ENCODE data around the gene CHKB.
A peak's percentile ranks its signal among the peaks of the same experiment; 100 is the strongest.
"Not testable (repeated sequence)": the region's sequence is repeated elsewhere in the genome, so short reads cannot be mapped to it uniquely, and the experiment has no call there.

The CHKB gene

GRCh38 chr22:50582493-50583293, at the start of gene CHKB:
Gene CHKB (minus strand): TSS chr22:50582849. CDS start chr22:50582781, 68 bp downstream.
- peak; percentile 97 for DNase-seq

GRCh38 chr22:50630376-50630775, 47.7 kb upstream of the CHKB start:
- peak; percentile 65 for DNase-seq

DNA sequence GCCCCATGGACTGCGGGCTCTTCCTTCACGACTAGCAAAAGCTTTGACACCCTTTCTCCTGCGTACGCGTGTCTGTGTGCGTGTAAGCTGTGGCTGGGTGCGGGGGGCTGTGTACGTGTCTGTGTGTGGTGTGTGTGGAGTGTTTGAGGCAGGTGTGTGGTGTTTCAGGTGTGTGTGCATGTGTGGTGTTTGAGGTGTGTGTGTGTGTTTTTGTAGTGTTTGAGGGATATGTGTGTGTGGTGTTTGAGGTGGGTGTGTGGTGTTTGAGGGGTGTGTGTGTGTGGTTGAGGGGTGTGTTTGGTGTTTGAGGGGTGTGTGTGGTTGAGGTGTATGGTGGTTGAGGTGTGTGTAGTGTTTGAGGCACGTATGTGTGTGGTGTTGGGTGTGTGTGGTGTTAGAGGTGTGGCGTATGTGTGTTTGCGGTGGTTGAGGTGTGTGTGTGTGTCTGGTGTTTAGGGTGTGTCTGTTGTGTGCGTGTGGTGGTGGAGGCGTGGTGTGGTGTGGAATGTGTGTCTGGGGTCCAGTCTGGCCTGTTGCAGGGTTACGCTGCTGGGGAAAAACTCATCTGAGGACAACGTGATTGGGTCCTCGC, 46.0 kb upstream of the CHKB start:
- no peak for DNase-seq

DNA sequence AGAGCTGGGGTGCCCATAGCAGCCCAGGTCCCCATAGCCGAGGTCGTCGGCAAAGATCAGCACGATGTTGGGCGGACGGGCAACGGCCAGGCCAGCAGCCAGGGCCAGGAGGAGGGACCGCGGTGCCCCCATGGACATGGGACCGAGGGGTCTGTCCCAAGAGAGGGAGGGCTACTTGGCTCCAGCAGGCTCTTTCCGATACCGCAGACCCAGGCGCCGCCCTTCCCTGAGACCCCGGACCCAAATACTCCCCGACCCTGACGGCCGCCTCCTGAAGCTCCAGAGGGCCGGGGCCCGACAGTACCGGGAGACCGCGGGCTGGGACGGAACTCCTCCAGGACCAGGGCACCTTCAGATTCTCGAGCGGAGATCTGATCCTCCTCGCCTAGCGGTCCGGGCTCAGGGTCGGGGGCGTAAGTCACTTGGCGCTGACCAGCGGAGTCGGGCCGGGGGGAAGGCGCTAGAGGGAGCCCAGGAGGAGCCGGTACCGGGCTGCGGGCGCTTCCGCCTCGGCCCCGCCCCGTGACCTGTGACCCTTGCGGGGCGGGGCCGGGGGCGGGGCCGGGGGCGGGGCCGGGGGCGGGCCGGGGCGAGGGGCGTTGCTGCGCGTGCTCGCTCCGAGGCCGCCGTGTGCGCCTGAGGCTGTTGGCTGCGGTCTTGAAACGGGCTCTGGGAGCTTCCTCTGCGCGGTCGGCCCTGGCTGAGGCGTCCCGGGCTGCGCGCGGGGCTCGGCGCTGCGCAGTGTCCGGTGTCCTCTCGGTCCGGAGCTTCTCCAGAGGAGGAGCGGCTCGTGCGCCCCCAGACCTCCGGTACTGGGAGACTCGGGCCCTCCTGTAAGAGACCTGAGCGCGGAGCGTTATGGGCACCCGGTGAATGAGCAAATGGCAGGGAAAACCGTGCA, 45.2 kb upstream of the CHKB start, which contains the start of gene ARSA:
Gene ARSA, minus strand, starts transcription at position 511 of the 901 bp plus-strand sequence. Its CDS starts 373 bp downstream, at position 138.
- DNase-seq, result peak; percentile 78

GRCh38 chr22:50626850-50627641, 44.4 kb upstream of the CHKB start:
- DNase-seq, result no peak

DNA sequence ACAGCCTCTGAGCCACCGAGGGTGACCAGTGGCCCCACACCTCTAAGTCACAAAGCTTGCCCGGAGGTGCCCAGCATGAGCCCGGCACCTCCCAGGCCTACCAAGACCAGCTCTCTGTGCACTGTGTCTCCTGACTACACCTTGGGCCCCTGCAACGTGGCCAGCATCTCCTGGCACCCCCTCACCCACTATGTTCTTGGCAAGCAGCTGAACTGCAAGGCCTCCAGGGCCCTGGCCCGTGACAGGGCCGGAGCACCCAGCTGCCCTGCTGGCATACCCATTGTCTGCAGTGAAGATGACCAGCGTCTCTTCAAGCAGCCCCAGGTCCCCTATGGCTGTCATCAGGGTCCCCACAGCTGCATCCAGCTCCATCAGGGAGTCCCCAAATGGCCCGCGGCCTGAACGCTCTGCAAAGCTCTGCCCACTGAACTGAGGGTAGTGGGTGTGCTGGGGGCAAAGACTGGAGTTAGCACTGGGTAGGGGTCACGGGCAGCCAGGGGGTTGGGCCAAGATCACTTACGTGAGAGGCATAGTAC, 43.7 kb upstream of the CHKB start:
- DNase-seq, result no peak

DNA sequence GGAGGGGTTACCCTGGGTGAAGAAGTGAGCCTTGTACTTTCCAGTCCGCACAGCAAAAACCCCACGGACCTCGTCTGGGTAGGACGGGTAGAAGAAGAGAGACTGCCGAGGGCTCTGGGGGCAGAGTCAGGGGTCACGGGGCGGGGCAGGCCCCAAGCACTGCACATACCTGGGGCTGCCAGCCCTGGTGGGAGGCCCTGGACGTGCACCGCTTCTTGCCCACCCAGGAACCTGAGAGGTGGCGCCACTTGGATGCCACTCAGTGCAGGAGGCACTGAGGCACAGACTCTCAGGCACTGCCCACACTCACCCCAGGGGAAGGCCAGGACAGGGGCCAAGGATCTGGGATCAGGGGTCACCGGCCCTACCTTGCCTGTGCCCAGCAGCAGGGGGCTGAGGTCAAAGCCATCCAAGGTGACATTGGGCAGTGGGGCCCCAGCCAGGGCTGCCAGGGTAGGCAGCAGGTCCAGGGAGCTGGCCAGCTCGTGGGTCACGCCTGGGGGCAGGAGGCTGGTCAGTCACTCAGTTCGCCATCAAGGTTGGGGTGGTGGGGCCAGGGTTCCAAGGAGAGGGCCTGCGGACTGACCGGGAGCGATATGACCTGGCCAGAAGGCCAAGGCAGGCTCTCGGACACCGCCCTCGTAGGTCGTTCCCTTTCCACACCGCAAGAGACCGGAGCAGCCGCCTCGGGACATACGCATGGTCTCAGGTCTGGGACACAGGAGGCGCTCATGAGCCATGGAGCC, 43.1 kb upstream of the CHKB start:
- no peak for DNase-seq

DNA sequence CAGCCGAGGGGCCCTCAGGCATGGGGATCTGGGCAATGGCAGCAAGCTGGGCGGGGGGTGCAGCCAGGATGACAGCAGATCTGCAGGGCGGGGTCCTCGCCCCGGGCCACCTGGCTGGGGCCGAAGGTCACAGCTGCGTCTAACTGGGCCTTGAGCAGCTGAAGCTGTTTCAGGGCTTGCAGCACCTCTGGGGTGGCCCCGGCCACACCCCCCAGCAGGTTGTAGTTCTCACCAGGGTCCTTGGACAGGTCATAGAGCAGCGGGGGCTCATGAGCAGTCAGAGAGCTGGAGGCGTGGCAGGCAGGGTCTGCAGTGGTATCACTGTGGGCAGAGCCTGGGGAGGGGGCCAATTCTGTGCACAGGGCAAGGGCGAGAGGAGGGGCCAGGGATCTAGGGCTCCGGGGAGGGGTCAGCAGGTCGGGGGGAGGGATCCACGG, 42.5 kb upstream of the CHKB start:
- no peak for DNase-seq

DNA sequence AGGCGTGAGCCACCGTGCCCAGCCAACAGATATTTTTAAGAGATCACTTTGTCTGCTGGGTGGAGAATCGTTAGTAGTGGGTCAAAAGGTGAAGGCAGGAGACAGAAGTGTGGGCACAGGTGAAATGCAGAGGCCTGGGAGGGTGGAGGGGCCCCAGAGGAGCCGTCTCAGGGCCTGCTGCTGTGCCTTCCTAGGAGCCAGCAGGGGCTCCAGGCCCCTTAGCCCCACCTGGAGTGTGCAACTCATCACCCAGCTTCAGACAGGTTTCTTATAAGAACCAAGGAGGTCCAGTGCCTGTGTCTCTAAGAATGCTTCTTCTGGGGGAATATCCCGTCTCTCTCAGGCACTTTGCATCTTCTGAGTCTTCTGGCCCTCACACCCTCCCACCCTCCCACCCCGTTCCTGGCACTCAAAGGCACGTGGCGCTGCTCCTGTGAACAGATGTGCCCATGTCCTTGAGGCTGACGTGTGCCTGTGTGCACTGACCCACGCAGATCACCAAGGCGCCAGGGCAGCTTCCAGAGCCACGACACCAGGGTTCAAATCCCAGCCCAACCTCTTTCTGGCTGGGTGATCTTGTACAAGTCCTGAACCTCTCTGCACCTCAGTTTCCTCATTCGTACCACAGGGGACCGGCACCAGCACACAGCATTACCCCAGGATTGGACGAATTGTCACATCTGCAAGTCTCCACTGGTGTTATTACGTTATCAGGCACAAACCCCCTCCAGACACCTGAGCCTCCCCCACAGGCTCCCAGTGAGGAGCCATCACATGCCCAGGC, 41.9 kb upstream of the CHKB start:
- DNase-seq, result no peak

DNA sequence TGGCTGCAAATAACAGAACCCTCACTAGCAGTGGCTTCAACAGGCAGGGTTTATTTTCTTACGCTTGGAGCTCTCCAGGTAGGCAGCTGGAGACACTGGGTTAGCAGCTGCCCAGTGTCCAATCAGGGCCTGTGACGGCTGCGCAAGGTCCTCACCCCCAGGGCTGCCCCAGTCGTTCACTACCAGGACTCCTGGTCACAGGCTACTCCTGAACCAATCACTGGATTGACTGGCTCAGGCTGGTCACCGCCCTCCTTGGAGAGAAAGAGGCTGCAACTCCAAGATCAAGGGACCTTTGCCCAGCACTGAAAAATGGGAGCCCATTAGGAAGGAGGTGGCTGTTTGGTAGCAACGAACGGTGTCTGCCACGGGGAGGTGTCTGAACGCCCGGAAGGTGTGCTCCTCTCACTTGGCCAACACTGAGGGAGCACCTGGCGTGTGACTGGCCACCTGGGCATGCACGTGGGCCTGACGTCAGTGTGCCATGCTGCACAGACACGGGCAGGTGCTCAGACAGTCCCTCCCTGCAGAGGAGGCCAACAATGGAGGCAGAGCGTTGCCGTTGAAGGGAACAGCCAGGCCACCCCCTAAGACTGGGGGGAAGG, 40.2 kb upstream of the CHKB start:
- DNase-seq, result no peak

DNA sequence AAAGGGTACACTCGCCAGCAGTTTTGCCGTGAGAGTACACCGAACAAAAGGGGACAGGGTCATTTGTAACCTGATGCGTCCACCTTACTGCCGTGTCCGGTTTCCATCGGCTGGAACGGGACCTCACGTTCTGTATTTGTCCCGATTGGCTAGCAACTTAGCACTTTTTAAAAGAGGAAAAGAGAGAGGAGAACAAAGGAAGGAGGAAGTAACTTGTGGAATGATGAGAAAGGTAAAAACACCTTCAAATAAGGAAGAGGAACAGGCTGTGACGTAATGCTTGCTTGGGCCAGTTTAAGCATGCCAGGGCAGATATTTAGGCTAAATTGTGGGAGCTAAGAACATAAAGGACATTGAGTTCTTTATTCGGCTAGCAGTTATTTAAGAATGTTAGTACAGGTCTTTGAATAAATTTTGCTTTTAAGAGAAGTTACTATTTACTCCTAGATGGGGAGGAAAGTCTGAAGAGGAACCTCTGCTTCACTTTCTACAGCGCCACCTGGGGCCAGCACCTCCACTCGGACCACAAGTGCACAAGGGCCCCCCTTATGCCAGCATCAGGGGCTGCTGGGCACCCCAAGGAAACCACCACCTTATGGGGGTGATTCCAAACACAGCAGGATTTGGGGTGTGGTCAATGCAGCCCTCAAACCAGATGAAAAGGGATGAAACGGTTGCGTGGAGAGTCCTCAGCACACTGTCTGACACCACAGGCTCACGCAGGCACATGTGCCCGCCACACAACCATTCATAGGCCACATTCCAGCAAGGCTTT, 39.5 kb upstream of the CHKB start:
- DNase-seq, result peak; percentile 14

DNA sequence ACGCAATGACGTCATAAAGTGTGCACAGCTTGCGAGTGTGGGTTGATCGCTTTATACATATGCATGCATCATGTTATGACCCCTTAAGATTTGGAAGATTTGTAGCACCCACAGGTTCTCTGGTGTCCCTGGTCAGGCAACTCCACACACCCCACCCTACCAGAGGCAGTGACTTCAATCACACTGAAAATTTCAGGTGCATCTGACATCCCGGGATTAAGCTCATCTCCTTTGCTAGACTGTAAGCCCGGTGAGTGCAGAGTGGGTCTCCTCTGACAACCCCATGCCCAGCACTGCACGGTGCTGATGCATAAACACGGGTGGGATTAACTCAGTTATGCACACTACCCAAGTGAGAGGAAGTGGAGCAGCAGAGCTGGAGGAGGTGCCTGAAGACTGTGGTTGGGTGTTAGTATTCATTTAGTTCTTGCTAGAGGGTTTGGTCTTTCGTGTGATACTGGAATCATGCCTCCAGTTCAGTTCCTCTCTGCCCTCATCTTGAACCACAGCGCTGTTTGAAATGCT, 38.8 kb upstream of the CHKB start:
- peak; percentile 34 for DNase-seq

DNA sequence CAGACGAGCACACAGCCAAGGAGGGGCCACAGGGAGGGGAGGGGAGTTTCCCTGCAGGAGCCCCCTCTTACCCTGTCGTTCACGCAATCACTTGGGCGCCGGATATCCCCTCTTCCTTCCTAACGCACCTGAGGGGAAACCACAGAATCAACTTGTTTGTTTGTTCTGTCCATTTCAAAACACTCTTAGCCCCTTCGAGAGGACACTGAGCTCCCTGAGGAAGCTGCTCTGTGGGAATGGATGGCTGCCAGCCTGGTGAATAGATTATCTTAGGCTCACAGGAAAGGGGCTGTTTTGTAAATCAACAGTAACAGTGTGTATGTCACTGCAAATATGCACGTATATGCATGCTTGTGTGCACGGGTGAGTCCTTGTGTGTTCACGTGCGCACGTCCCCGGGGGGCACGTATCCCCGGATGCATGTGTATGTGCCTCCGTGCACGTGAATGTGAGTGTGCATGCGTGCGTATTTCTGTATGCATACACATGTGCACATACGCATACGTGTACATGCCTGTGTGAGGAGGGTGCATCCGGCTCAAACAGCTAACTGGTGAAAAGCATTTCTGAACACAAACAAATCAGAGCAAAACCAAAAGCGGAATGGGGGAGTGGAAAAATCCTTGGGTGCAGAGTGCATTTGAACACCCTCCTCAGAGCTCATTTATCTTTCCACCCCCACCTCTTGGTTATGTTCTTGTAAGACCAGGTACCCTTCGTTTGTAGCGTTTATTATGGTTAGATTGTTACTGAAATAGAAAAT, 38.1 kb upstream of the CHKB start:
- no peak for DNase-seq

- not testable (repeated sequence) for DNase-seq
Measured at GRCh38 chr22:50614296-50614695, 31.6 kb upstream of the CHKB start.

- DNase-seq, result no peak
Measured at GRCh38 chr22:50613291-50613981, 30.8 kb upstream of the CHKB start.

DNA sequence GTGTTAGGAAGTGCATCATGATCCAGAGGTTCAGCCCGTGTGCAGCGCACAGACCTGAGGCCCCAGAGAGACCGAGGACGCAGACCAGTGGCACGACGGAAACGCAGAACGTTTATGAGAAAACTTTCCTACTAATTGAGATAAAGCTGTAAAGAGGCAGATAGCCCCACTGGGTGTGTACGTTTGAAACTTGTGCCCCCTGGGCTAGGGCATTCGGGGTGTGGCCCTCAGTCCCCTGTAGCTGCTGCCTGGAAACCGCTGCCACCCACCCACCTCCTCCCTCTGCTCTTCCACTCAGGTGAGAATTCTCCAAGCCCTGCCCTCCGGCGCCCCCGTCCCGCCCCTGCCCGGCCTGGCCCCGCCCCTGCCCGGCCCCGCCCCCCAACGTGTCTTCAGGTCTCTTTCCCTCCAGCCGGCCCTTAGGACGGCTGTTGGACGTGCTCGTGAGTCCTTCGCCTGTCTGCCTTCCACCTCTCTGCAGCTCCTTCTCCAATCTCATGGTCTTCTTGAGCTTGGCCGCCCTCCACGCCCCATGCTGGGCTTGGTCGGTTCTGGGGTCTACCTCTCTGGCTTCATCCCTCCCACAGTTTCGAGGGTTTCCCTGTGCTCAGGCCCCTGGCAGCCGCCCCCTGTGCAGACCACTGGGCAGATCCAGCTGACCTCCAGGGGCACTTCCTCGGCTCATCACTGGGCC, 30.0 kb upstream of the CHKB start:
- DNase-seq, result peak; percentile 9

GRCh38 chr22:50612168-50612527, 29.5 kb upstream of the CHKB start:
- DNase-seq, result no peak

Measured in hematopoietic multipotent progenitor cell treated with erythropoietin and hydrocortisone succinate and interleukin-3 and kit ligand, for 8 days (in vitro differentiated cells).